Activated CD8-positive, alpha-beta memory T cell treated with anti-CD3 and anti-CD28 coated beads for 24 hours (primary cell): ENCODE measurements around the gene MSANTD3.
A peak's percentile ranks its signal among the peaks of the same experiment; 100 is the strongest.

Experiments
- DNase-seq: peaks from one replicate; pipeline ENCODE4 v3.0.0-alpha.2; 2020

MSANTD3 gene

GRCh38 chr9:100466829-100467221 is 39.9 kb downstream of the MSANTD3 start:
- no peak for DNase-seq

- no peak for DNase-seq
These were observed 41.1 kb downstream of the MSANTD3 start for GRCh38 chr9:100468041-100468440.

GRCh38 chr9:100472268-100472667 is 45.3 kb downstream of the MSANTD3 start:
- no peak for DNase-seq

GRCh38 chr9:100472788-100473275 is 45.9 kb downstream of the MSANTD3 start, which contains the start of gene TMEFF1:
Gene TMEFF1, plus strand, starts transcription at chr9:100473149. Its CDS starts 396 bp downstream, at chr9:100473545.
- DNase-seq = peak; percentile 73

- peak; percentile 76 for DNase-seq
These were observed 46.5 kb downstream of the MSANTD3 start for GRCh38 chr9:100473276-100474081.

GRCh38 chr9:100474082-100474923 is 47.4 kb downstream of the MSANTD3 start:
- DNase-seq = no peak

- DNase-seq = no peak
These were observed 48.0 kb downstream of the MSANTD3 start for GRCh38 chr9:100474924-100475276.

GRCh38 chr9:100477241-100477640 is 50.3 kb downstream of the MSANTD3 start:
- no peak for DNase-seq

GRCh38 chr9:100478192-100478591 is 51.2 kb downstream of the MSANTD3 start:
- DNase-seq = no peak

GRCh38 chr9:100479820-100480219 is 52.9 kb downstream of the MSANTD3 start:
- DNase-seq = no peak

- no peak for DNase-seq
These were observed 58.3 kb downstream of the MSANTD3 start for GRCh38 chr9:100485196-100485595.

- no peak for DNase-seq
These were observed 59.7 kb downstream of the MSANTD3 start for GRCh38 chr9:100486479-100487176.

GRCh38 chr9:100488177-100488576 is 61.2 kb downstream of the MSANTD3 start:
- DNase-seq = no peak

- DNase-seq = no peak
These were observed 62.9 kb downstream of the MSANTD3 start for GRCh38 chr9:100489836-100490235.

- DNase-seq = no peak
These were observed 66.0 kb downstream of the MSANTD3 start for GRCh38 chr9:100492952-100493351.

GRCh38 chr9:100498592-100498991 is 71.6 kb downstream of the MSANTD3 start:
- no peak for DNase-seq

GRCh38 chr9:100499460-100499859 is 72.5 kb downstream of the MSANTD3 start:
- DNase-seq = no peak

GRCh38 chr9:100499866-100500265 is 72.9 kb downstream of the MSANTD3 start:
- DNase-seq = no peak
